Panc1 (cell line): ENCODE measurements around the gene NUDCD2. TPM values are rescaled to one million over a fixed set of nuclear protein-coding genes. Genes with fewer than 3 reads are reported as not detected.
A peak's percentile ranks its signal among the peaks of the same experiment; 100 is the strongest.

Experiments
- ATAC-seq: fragments of 200-7000 bp; cut with Tn5 transposase; 2 replicates; pipeline ENCODE4 v1.9.1; 2020; ENCODE audit warnings: mild to moderate bottlenecking, moderate library complexity
- Bru-seq: library from RNA; stranded (reverse); fragments of 400-500 nt; gene quantifications from one replicate; lab custom pipeline; 2021; lab: Mats Ljungman, UMichigan
- BruChase-seq, 2 experiments: library from RNA; stranded (reverse); fragments of 400-500 nt; gene quantifications; one replicate each; lab custom pipeline; 2021; lab: Mats Ljungman, UMichigan
- BruUV-seq: library from RNA; stranded (reverse); fragments of 400-500 nt; replicated peaks from 2 replicates; lab custom pipeline; 2021; lab: Mats Ljungman, UMichigan
- CTCF ChIA-PET: fragments of 300-600 bp; sonication (Branson Sonifier 250); formaldehyde crosslinking; loops from one replicate; lab custom pipeline; 2022; ENCODE audit warnings: antibody characterized with exemption; lab: Charles Lee
- POLR2A ChIA-PET: fragments of 300-600 bp; sonication (Branson Sonifier 250); formaldehyde crosslinking; loops from one replicate; lab custom pipeline; 2022; ENCODE audit warnings: antibody characterized with exemption; lab: Charles Lee
- DNase-seq: peaks from one replicate; pipeline ENCODE4 v3.0.0-alpha.2; 2010; ENCODE audit warnings: low read depth, low spot score
- H3K27ac ChIP-seq: 2 replicates; pipeline ENCODE4 v1.5.1; 2011; ENCODE audit warnings: mild to moderate bottlenecking, low read length, inconsistent platforms
- H3K27me3 ChIP-seq: fragments of 200-500 bp; sonication (Bioruptor generic); 2 replicates; pipeline ENCODE4 v1.6.0; 2014; ENCODE audit warnings: low read length, inconsistent platforms; ENCODE audit not compliant: control insufficient read depth, insufficient read depth
- H3K36me3 ChIP-seq: fragments of 200-500 bp; sonication (Bioruptor generic); 2 replicates; pipeline ENCODE4 v1.5.1; 2014; ENCODE audit warnings: inconsistent platforms, mild to moderate bottlenecking, low read length, moderate library complexity; ENCODE audit not compliant: control insufficient read depth, insufficient read depth
- H3K4me1 ChIP-seq: 2 replicates; pipeline ENCODE4 v1.5.1; 2011; ENCODE audit warnings: inconsistent platforms, mild to moderate bottlenecking, low read length, moderate library complexity; ENCODE audit not compliant: control insufficient read depth, insufficient read depth
- H3K4me3 ChIP-seq, 2 experiments: 2 replicates each; pipeline ENCODE4 v1.5.1; 2011 to 2012; ENCODE audit warnings: low read depth in 2 of 2, low read length in 2 of 2, mild to moderate bottlenecking in 2 of 2, inconsistent platforms in 1 of 2, moderate library complexity in 1 of 2
- H3K9me3 ChIP-seq: fragments of 200-500 bp; sonication (Bioruptor generic); 2 replicates; pipeline ENCODE4 v1.5.1; 2014; ENCODE audit warnings: low read depth, mild to moderate bottlenecking, inconsistent platforms, low read length, moderate library complexity; ENCODE audit not compliant: control insufficient read depth, insufficient read depth
- POLR2AphosphoS5 ChIP-seq: IDR thresholded peaks from 2 replicates; pipeline ENCODE4 v1.6.1; 2012; ENCODE audit warnings: mild to moderate bottlenecking, low read depth, low read length, moderate library complexity
- SIN3A ChIP-seq: IDR thresholded peaks from 2 replicates; pipeline ENCODE4 v1.6.1; 2012; ENCODE audit warnings: low read depth, mild to moderate bottlenecking, low read length, moderate library complexity, borderline replicate concordance; ENCODE audit not compliant: insufficient read depth
- TCF7L2 ChIP-seq: IDR thresholded peaks from 2 replicates; pipeline ENCODE4 v1.6.1; 2011; ENCODE audit warnings: mild to moderate bottlenecking, low read depth, low read length, inconsistent platforms
- in situ Hi-C: cut with HindIII; loops from 2 replicates; pipeline ENCODE4 v1.10.0; 2016; ENCODE audit warnings: low sequenced_read_pairs, low pct_unique_long_range_greater_than_20kb
- intact Hi-C: fragments of 100-400 bp; cut with micrococcal nuclease; formaldehyde crosslinking; loops from one replicate; pipeline ENCODE4 v1.10.0; 2022; ENCODE audit not compliant: unreplicated experiment
- long read RNA-seq: library from polyadenylated mRNA; unstranded; transcript quantifications from one replicate; pipeline ENCODE4 v2.0.0, GENCODE V29; 2021; ENCODE audit not compliant: unreplicated experiment
- polyA plus RNA-seq: library from polyadenylated mRNA; unstranded; fragments of >200 nt; gene quantifications from one replicate; pipeline ENCODE4 v1.2.1, GENCODE V29; 2012; ENCODE audit warnings: missing spikeins; ENCODE audit not compliant: insufficient read length
- total RNA-seq: library from RNA; stranded (reverse); gene quantifications from one replicate; pipeline ENCODE4 v1.2.1, GENCODE V29; 2021; ENCODE audit not compliant: unreplicated experiment
- TF ChIP-seq, protein P1 (sequence below), 2 experiments: IDR thresholded peaks; 2 replicates each; pipeline ENCODE4 v1.6.1; 2011 to 2012; ENCODE audit warnings: low read depth in 2 of 2, control low read depth in 1 of 2, low read length in 1 of 2, mild to moderate bottlenecking in 1 of 2, moderate library complexity in 1 of 2; ENCODE audit not compliant: insufficient read depth in 1 of 2
- TF ChIP-seq, protein P2 (sequence below): fragments of 450-650 bp; IDR thresholded peaks from 2 replicates; pipeline ENCODE4 v1.5.1; 2017; ENCODE audit warnings: mild to moderate bottlenecking

The NUDCD2 gene, protein sequence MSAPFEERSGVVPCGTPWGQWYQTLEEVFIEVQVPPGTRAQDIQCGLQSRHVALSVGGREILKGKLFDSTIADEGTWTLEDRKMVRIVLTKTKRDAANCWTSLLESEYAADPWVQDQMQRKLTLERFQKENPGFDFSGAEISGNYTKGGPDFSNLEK
- total RNA-seq (58.6 TPM), Bru-seq, nascent RNA (percentile 80 among the genes with signal in this experiment), BruChase-seq, experiment 1, labeled RNA remaining after a 2-hour chase (percentile 71 among the genes with signal in this experiment), BruChase-seq, experiment 2, labeled RNA remaining after a 6-hour chase (percentile 79 among the genes with signal in this experiment)
- polyA plus RNA-seq, result 57.1 TPM
- long read RNA-seq, full-length matches to known transcripts, result 40 of 61 reads
- long read RNA-seq, partial matches to known transcripts, result 0 of 61 reads
- long read RNA-seq, other reads (novel, unspliced or antisense), result 21 of 61 reads

GRCh38 chr5:163459819-163460561 is at the start of gene NUDCD2:
NUDCD2 (minus strand) TSS chr5:163460102; CDS start chr5:163460050, 52 bp downstream.
- TF ChIP-seq, protein P1, sequence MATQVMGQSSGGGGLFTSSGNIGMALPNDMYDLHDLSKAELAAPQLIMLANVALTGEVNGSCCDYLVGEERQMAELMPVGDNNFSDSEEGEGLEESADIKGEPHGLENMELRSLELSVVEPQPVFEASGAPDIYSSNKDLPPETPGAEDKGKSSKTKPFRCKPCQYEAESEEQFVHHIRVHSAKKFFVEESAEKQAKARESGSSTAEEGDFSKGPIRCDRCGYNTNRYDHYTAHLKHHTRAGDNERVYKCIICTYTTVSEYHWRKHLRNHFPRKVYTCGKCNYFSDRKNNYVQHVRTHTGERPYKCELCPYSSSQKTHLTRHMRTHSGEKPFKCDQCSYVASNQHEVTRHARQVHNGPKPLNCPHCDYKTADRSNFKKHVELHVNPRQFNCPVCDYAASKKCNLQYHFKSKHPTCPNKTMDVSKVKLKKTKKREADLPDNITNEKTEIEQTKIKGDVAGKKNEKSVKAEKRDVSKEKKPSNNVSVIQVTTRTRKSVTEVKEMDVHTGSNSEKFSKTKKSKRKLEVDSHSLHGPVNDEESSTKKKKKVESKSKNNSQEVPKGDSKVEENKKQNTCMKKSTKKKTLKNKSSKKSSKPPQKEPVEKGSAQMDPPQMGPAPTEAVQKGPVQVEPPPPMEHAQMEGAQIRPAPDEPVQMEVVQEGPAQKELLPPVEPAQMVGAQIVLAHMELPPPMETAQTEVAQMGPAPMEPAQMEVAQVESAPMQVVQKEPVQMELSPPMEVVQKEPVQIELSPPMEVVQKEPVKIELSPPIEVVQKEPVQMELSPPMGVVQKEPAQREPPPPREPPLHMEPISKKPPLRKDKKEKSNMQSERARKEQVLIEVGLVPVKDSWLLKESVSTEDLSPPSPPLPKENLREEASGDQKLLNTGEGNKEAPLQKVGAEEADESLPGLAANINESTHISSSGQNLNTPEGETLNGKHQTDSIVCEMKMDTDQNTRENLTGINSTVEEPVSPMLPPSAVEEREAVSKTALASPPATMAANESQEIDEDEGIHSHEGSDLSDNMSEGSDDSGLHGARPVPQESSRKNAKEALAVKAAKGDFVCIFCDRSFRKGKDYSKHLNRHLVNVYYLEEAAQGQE (IDR thresholded peaks at IDR 0.05; ENCODE audit: insufficient read depth in 1 of 2, low read depth in 2 of 2, low read length in 1 of 2), result no peak
- TF ChIP-seq TCF7L2 (peak; percentile 85), POLR2AphosphoS5 (peak; percentile 91), SIN3A (0 out of 2 replicates have a peak, but pooled peaks have one; percentile 35)
- TF ChIP-seq, protein P2, sequence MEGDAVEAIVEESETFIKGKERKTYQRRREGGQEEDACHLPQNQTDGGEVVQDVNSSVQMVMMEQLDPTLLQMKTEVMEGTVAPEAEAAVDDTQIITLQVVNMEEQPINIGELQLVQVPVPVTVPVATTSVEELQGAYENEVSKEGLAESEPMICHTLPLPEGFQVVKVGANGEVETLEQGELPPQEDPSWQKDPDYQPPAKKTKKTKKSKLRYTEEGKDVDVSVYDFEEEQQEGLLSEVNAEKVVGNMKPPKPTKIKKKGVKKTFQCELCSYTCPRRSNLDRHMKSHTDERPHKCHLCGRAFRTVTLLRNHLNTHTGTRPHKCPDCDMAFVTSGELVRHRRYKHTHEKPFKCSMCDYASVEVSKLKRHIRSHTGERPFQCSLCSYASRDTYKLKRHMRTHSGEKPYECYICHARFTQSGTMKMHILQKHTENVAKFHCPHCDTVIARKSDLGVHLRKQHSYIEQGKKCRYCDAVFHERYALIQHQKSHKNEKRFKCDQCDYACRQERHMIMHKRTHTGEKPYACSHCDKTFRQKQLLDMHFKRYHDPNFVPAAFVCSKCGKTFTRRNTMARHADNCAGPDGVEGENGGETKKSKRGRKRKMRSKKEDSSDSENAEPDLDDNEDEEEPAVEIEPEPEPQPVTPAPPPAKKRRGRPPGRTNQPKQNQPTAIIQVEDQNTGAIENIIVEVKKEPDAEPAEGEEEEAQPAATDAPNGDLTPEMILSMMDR, result peak; percentile 48
- ATAC-seq (peak; percentile 92), DNase-seq (peak; percentile 98)
- Histone ChIP-seq H3K4me3 (peak within 1 kb of the TSS; percentile 88 to 98), H3K27ac (peak within 1 kb of the TSS; percentile 99), H3K27me3 (no peaks in the 10 kb centered on the region), H3K4me1 (peaks cover 19% of the 10 kb centered on the region; the same call in 1 of the 2 replicates), H3K36me3 (peaks cover 22% of the 10 kb centered on the region), H3K9me3 (no peaks in the 10 kb centered on the region)
- BruUV-seq, result no TSS peak
- intact Hi-C loops (no loop called here), in situ Hi-C loops (no loop called here)
- CTCF ChIA-PET, result no interaction called here
- POLR2A ChIA-PET, result interaction anchor here (0.6 to 2.8 kb wide), 8 partner anchors 15 to 52 kb away, joined by 4 to 24 read pairs (median 8); partner anchors contain the start of gene MAT2B

DNA sequence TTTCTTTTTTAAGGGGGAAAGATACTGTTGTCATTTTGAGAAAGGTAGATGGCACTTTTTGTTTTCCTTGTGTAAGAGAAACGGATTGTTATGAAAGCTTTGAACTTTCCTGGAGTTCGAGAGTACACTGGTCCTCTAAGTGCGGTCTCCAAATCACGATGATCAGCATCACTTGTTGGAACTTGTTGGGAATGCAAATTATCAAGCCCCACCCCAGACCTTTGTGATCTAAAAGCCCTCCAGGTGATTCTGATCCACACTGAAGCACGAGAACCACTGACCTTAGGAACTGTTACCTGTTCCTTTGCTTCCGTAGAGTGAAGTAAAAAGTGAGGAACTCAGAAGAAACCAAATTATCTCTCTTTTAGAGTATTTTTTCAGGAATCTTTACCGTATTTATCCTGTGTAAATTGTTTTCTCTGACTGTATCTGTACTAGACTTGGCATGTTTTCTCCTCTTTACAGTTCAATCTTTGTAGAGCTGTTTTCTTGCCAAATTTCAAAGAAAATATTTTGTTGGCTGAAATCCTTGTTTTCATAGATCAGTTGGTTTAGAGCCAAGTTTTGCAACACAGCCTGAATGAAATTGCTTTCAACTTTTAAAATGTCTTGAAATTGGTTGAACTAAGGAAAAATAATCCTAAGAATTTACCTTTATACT is 49.5 kb upstream of the NUDCD2 start:
- in situ Hi-C loops (no loop called here), intact Hi-C loops (no loop called here)
- Histone ChIP-seq H3K27ac (peak overlapping the region; percentile 77), H3K4me1 (peaks cover 14% of the 10 kb centered on the region; the same call in 1 of the 2 replicates), H3K36me3 (peaks cover 14% of the 10 kb centered on the region), H3K27me3 (no peaks in the 10 kb centered on the region), H3K4me3 (peak overlapping the region; percentile 30 to 94), H3K9me3 (no peaks in the 10 kb centered on the region)
- ChIA-PET POLR2A (interaction anchor here (0.6 to 0.9 kb wide), 2 partner anchors 49 to 71 kb away, joined by 3 to 7 read pairs; partner anchors contain the start of genes HMMR and NUDCD2), CTCF (interaction anchor here (0.6 kb wide), 1 partner anchor 12 kb away, joined by 3 read pairs; no protein-coding TSS in a partner anchor)
- DNase-seq (no peak), ATAC-seq (no peak)
- TF ChIP-seq POLR2AphosphoS5, result no peak
- TF ChIP-seq, protein P2, result no peak
- TF ChIP-seq SIN3A, result no peak
- TF ChIP-seq, protein P1 (IDR thresholded peaks at IDR 0.05; ENCODE audit: insufficient read depth in 1 of 2, low read depth in 2 of 2, low read length in 1 of 2), result no peak
- TF ChIP-seq TCF7L2, result 0 out of 2 replicates have a peak, but pooled peaks have one; percentile 21
- BruUV-seq, result no TSS peak
